ENCODE results near the gene ITGB4.

DNA sequence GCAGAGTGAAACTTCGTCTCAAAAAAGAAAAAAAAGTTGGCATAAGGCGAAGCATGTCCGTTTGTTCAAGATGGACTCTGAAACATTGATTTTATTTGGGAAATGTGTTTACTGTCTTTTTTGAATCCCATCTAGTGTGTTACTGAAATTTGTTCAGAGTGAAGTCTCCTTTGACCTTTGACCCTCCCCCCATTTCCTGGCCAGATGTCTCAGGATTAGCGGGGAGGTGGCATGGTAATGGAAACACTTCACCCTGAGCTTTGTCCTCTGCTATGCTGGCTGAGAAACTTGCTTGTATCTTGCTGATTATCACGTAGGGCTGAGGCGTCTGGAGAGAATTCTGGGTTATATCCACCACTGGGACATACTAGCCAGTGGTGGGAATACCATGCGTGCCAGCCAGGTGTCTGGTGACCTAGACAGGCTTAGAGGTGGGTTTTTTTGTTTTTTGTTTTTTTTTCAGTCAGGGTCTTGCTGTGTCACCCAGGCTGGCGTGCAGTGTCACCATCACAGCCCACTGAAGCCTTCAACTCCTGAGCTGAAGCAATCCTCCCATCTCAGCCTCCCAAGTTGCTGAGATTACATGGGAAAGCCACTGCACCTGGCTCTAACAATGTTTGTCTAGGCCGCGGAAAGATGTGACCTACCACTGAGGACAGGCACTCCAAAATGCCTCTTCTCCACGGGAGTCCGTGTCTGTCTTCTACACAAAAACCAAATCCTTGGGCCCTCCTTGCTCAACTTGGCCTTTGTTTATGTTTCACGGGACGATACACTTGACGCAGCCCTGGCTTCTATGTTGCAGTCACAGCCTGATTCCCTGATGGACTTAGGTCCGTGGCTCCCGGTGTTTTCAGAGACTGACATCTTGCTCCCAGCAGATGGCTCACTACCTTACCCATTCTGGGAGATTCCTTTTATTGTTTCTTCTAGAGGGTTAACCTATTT, 50.3 kb downstream of the ITGB4 start:
- TF ChIP-seq EP300 (IDR thresholded peaks at IDR 0.05) (no peak), POLR2A (IDR thresholded peaks at IDR 0.05) (no peak)
- TF ChIP-seq, protein P1, sequence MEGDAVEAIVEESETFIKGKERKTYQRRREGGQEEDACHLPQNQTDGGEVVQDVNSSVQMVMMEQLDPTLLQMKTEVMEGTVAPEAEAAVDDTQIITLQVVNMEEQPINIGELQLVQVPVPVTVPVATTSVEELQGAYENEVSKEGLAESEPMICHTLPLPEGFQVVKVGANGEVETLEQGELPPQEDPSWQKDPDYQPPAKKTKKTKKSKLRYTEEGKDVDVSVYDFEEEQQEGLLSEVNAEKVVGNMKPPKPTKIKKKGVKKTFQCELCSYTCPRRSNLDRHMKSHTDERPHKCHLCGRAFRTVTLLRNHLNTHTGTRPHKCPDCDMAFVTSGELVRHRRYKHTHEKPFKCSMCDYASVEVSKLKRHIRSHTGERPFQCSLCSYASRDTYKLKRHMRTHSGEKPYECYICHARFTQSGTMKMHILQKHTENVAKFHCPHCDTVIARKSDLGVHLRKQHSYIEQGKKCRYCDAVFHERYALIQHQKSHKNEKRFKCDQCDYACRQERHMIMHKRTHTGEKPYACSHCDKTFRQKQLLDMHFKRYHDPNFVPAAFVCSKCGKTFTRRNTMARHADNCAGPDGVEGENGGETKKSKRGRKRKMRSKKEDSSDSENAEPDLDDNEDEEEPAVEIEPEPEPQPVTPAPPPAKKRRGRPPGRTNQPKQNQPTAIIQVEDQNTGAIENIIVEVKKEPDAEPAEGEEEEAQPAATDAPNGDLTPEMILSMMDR (IDR thresholded peaks at IDR 0.05), result no peak

All from gastroesophageal sphincter (tissue), 3 donors.